GM19099 (cell line): ENCODE measurements around the gene GALNT11.

Experiments
- POLR2A ChIP-seq: IDR thresholded peaks from 3 replicates; pipeline ENCODE4 v1.6.1; 2011; ENCODE audit warnings: low read depth; ENCODE audit not compliant: insufficient read length; ENCODE audit errors: extremely low read depth

Gene GALNT11

DNA sequence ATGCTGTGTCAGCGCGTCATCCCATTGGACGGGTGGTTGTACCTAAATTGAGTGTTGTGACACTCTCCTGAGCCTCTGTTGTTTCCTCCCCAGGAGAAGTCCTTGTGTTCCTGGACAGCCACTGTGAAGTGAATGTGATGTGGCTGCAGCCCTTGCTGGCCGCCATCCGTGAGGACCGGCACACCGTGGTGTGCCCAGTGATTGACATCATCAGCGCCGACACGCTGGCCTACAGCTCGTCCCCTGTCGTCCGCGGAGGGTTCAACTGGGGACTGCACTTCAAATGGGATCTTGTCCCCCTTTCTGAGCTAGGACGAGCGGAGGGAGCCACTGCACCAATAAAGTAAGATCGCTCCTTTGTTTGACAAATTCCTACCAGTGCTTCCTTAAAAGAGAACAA lies 82.5 kb downstream of the GALNT11 start:
- TF ChIP-seq POLR2A: no peak

DNA sequence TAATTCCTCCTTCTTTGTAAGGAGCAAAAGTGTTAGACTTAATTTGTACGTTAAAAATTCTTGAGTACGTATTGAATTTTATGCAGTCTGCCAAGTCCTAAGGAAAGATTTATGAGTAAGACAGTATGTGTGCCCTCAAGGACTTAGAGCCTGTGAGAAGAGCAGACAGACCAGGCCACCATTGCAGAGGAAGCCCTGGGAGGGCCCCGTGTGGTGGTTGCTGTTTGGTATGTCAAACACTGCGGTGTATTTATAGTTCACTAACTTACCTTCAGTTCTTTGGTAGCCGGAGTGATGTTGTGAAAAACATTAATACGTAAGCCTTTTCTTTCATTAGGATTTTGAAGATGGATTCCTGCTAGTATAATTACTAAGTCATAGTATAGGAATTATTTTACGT lies 82.9 kb downstream of the GALNT11 start:
- no peak for TF ChIP-seq POLR2A

DNA sequence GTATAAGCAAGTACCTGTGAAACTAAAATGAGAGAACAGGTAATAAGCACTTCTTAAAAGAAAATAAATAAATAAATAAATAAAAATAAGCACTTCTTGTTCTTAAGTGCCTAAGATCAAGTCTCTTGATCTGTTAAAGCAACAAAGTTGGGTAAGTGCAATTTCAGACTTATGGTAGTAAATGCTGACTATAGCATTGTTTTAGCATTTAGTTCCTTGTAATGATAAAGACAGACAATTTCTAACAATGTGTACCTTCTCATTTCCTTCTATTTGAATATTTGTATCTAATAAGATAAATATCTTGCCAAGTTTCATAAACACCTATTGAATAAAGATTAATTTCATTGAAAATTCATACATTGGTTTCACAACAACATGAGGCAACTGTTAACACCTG lies 87.4 kb downstream of the GALNT11 start:
- no peak for TF ChIP-seq POLR2A

DNA sequence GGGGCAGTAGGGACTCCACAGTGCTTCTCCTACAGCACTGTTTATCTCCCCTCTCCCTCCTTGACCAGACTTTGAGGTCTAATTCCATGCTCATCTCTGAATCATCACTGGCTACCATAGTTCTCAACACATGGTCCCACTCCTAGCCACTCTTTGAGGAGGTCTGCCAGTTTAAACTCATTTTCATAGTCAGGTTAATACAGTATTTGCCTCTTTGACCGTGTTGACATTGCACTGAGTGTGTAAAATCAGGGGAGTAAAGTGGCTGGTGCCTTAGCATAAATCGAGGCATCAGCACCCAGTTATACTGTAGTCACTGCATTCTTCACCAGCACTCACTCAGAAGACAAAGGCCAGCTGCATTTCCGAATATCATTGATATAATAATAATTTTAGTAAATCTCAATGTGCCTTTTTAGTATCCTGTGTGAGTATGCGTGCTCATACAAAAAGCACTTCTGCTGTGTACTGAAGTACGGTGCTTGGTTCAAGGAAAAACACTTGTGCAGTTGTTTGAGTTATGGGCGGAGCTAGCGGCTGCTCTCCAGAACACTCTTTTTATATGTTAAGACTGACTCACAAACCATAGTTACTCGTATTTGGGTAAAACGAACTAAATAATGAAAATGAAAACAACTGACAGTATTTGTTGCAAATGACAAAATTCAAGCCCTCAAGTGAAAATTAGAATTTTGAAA lies 89.7 kb downstream of the GALNT11 start:
- TF ChIP-seq POLR2A: no peak

DNA sequence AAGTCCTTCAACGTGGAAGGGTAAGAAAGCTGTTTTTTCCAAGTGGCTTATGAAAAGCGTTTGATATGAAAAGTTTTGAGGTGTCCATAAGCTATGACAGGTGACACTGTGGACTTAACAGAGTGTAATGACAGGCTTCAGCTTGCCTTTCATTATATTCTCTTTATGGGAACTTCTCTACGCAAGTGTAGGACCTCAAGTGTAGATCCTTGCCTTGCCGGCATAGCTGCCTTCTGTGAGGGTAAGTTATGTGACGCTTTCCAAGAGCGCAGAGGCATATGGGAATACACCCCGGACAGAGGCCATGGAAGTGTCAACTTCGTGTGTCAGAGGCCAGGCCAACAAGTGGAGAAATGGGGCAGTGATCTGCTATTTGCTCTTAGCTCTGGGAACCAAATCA lies 91.9 kb downstream of the GALNT11 start:
- TF ChIP-seq POLR2A: no peak

DNA sequence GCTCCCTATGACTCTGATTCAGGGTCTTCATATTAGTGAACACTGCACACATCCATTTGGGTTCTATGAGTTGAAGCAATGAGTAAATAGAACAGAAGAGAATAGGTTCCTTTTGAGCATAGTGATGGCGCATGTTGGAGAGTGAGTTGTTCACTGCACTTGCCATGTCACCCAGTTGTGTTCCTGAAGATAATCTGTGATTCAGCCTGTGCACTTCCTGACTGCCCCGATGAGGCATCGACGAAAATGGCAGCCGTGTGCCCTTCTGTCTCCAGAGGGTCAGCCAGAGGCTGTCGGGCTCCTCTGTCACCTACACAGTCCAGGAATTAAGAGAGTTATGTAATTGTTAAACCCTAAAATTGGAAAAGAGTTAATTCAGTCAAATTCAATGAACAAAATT lies 94.7 kb downstream of the GALNT11 start:
- no peak for TF ChIP-seq POLR2A

DNA sequence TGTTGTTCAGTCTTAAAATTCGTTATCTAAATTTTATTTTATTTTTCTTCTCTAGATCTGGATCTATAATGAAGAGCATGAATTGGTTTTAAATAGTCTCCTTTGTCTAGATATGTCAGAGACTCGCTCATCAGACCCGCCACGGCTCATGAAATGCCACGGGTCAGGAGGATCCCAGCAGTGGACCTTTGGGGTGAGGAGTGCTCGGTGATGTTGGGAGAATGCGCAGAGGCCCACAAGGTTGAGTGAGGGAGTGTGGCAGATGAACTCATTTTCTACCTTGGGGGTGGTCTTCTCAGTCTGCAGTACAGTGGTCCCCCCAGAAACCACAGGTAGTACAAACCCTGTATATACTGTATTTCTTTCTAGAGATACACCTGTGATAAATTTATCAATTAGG lies 95.3 kb downstream of the GALNT11 start:
- TF ChIP-seq POLR2A: no peak

DNA sequence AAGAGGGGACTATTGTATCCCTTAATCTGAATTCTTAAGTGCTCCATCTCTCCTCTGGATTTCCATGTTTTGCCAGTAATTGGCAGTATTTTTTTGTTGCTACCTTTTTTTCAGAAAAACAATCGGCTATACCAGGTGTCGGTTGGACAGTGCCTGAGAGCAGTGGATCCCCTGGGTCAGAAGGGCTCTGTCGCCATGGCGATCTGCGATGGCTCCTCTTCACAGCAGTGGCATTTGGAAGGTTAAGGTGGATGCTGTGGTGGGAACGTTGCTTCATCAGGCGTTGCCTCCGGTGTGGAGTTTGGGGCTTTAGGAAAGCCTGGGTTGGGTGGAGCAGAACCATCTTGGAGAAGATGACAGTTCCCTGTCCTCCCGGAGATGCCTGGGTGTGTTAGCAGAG lies 96.0 kb downstream of the GALNT11 start:
- TF ChIP-seq POLR2A: no peak

DNA sequence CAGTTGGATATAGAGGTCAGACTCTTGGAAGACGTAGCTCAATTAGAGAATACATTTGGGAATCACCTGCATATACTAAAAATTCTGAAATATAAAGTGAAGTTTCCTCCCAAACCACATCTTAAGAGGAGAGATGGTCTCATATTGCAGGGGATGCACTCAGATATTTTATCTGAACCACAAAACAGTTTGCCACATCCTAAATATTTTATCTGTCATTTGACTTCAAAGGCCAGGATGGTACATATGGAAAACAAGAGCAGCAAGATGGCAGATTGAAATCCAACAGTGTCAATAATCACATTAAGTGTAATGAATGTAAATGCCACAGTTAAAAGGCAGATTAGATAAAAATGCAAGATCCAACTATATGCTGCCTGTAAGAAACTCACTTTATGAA lies 97.1 kb downstream of the GALNT11 start:
- TF ChIP-seq POLR2A: no peak

DNA sequence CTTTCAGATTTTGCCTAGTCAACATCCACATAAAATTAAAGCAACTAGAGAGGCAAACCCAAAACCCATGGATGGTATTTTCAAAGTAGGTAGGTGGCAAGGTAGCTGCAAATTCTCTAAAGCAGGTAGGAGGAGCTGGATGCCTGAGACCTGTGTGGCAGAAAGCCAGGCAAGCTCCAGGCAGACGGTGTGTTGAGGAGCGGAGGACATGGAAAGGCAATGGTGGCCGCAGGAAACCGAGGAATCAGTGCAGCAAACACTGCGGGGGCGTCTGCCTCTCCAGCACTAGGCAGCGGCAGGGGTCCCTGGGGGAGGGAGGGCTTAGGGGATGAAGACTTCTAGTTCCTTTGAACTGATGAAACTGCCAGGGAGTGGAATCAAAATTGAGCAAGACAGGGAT lies 101.3 kb downstream of the GALNT11 start:
- no peak for TF ChIP-seq POLR2A

DNA sequence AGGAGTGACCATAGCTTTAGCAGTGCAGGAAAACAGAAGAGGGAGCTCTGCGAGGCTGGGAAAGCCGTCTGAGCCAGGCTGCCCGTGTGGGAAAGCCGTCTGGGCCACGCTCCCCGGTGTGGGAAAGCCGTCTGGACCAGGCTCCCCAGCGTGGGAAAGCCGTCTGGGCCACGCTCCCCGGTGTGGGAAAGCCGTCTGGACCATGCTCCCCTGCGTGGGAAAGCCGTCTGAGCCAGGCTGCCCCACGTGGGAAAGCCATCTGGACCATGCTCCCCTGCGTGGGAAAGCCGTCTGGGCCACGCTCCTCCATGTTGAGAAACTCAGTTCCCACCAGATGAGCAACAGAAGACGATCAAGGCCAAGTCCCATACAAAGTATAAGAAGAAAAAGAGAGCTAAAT lies 101.8 kb downstream of the GALNT11 start:
- TF ChIP-seq POLR2A: no peak

DNA sequence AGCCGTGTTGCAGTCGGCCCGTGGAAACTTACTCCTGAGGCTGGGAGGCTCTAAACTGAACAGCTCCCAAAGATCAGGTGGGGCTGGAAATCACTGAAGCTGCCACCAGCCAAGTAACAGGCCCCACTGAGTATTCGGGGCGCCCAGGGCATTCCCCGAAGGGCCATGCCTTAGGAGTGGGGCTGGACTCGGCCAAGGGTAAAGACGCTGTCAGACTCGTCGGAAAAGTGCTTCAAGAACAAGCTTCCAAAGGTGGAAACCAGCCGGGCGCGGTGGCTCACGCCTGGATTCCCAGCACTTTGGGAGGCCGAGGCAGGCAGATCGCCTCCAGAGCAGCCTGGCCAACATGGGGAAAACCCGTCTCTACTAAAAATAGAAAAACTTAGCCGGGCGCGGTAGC lies 102.8 kb downstream of the GALNT11 start:
- no peak for TF ChIP-seq POLR2A

DNA sequence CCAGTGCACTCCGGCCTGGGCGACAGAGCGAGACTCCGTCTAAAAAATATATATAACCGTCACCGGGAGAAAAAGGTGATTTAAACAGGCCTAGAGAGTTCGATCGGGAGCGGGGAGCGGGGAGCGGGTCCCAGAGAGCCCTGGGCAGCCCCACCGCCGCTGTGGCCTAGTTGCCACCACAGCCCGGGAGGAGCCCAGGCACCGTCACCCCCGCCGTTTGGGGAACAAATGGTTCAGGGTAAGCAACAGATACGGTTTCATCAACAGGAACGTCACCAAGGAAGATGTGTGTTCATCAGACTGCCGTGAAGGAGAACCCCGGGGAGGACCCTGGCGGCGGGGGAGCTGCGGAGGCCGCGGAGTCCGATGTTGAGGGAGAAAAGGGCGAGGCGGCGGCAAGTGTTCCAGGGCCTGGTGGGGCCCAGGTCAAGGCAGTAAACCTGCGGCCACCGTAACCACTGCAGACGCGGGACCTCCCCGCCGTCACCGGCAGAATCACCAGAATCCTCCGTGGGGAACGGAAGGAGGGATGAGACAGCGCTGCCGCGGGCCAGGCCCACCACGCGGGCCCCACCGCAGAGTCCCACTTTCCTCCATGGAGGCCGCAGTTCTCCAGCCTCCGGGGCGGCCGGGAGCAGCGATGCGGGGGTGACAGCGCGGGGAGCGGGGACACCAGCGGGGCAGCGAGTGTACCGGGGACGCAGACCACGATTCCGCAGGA lies 103.4 kb downstream of the GALNT11 start:
- no peak for TF ChIP-seq POLR2A

DNA sequence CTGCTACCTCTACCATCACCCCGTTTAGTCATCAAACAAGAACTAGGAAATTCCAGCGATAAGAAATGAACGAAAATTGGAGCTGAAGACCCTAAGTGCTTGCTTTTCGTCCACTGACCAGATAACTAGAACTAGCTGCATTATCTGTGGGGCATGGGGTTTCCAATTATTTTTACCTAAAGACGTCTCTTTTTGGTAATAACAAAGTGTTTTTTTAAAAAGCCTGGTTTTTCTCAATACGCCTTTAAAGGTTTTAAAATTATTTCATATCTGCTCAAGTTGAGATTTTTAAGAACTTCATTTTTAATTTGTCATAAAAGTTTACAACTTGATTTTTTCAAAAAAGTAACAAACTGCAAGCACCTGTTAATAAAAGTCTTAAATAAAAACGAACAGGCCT lies 104.2 kb downstream of the GALNT11 start:
- no peak for TF ChIP-seq POLR2A

DNA sequence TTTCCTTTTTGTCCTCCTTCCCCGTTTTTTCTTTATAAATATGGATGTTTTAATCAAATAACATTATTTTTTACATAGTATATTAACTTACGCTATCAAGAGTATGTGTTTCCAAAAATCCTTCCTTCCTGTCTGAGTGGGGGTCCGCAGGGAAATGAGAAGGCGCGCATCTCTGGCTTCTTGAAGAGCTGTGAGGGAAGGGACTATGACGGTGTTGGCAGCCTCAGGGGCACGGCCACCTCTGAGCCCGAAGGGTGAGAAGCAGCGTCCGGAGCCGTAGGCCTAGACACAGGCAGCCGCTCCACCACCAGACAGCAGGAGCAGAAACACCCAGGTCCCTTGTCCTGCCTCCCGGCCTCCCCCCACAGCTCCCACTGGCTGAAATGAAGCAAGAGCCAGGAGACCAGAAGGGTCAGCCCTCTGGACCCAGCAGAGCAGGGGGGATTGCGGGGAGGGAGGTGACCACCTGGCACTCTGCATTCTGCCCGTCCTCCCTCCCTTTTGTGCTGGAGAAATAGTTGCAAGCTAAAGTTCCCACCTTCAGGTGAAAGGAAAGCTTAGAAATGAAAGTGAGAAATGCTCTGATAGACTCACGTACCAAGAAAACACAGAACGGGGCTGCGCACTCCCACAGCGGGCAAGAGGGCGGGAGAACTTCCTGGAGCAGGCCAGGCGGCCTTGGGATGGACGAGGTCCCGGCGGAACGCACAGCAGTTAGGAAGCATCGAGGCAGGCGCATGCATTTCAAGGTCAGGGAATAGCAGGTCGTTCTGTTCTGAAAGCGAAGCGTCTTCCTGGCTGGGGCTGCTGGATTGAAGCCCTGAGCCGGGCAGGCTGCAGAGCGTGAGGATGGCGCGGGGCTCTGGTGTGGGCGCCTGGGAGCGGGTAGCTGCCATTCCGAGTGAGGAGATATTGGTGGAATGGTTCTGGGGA lies 105.5 kb downstream of the GALNT11 start:
- TF ChIP-seq POLR2A: no peak
